Psoas muscle (tissue), 8 donors: ENCODE data around the gene KCNK7. TPM values are rescaled to one million over a fixed set of nuclear protein-coding genes. Genes with fewer than 3 reads are reported as not detected.
A peak's percentile ranks its signal among the peaks of the same experiment; 100 is the strongest.

Experiments
- ATAC-seq, 4 donors: fragments of 200-7000 bp; cut with Tn5 transposase; one replicate each; pipeline ENCODE4 v1.9.1; 2020; ENCODE audit warnings: moderate library complexity in 3 of 4, mild to moderate bottlenecking in 2 of 4
- DNase-seq, 2 donors: peaks; one replicate each; pipeline ENCODE4 v3.0.0-alpha.2; 2020
- H3K27ac ChIP-seq: fragments of 200-600 bp; one replicate; pipeline ENCODE4 v1.8.0; 2022
- H3K27me3 ChIP-seq, 3 donors: fragments of 200-600 bp in 1 of 3; one replicate each; pipeline versions ENCODE4 v1.6.1 to v1.8.0; 2013 to 2022; ENCODE audit warnings: low read length in 2 of 3, mild to moderate bottlenecking in 2 of 3, moderate library complexity in 1 of 3; ENCODE audit not compliant: insufficient read depth in 3 of 3
- H3K36me3 ChIP-seq, 2 donors: fragments of 200-600 bp in 1 of 2; one replicate each; pipeline versions ENCODE4 v1.6.1 to v1.8.0; 2013 to 2022; ENCODE audit warnings: low read depth in 1 of 2, mild to moderate bottlenecking in 1 of 2, moderate library complexity in 1 of 2; ENCODE audit not compliant: insufficient read depth in 1 of 2
- H3K4me1 ChIP-seq: fragments of 200-600 bp; one replicate; pipeline ENCODE4 v1.8.0; 2022
- H3K4me3 ChIP-seq: fragments of 200-600 bp; one replicate; pipeline ENCODE4 v1.8.0; 2022; ENCODE audit warnings: mild to moderate bottlenecking
- H3K9me3 ChIP-seq: fragments of 200-600 bp; one replicate; pipeline ENCODE4 v1.8.0; 2022
- CTCF ChIP-seq: fragments of 200-600 bp; IDR thresholded peaks from one replicate; pipeline ENCODE4 v1.8.0; 2022; ENCODE audit warnings: antibody characterized with exemption
- WGBS, 3 donors: extraction: QIAGEN DNeasy Blood & Tissue Kit; methylation state at CpG; one replicate each; pipeline versions ENCODE4 v1.1.6 to v1.1.7; 2013; 5-methylcytosine and 5-hydroxymethylcytosine counted together
- intact Hi-C, 2 donors: fragments of 100-400 bp; cut with DNase I; formaldehyde crosslinking; loops; one replicate each; pipeline versions ENCODE4 v1.11.0 to v1.14.2; 2022
- polyA plus RNA-seq, 3 donors: library from polyadenylated mRNA; stranded (reverse); fragments of 200-250 nt; gene quantifications; one replicate each; pipeline ENCODE4 v1.2.3, GENCODE V29; 2013
- total RNA-seq, 4 donors: library from RNA; stranded (reverse); fragmentation: NEBNext Ultra II Directional in 2 of 4; extraction: Animal tissue kit (Norgen Biotek cat#: 25700) in 2 of 4; gene quantifications; one replicate each; pipeline versions ENCODE4 v1.2.1 to v1.2.4, GENCODE V29; 2021 to 2023
- donor health status: healthy with polysubstance abuse.
- donor health status: DM: no; HTN: no; CAD: no; lungs with moderate emphysema.
- donor health status: Bipolar disorder and iron deficiency.
- donor health status: healthy.
- donor health status: DM: yes; HTN: yes; CAD: no.
- donor health status: DM: no; HTN: no; CAD: no.
- donor health status: DM: no; HTN: no; CAD: no.
- donor health status: DM: yes; HTN: yes; CAD: no.

KCNK7 gene
- total and polyA plus RNA-seq, 7 donors: 0.19 to 1.4 (median 0.41) TPM; not detected in 1

- ATAC-seq (no peak), DNase-seq (no peak)
- no peaks in the 10 kb centered on the region for H3K36me3 ChIP-seq
- no peak for TF ChIP-seq CTCF
- intact Hi-C loops: loop anchor here in 1 of 2 donors (2.0 kb wide), 1 partner anchor 17 kb away; the partner anchor contains the start of gene EHBP1L1
- no peaks in the 10 kb centered on the region for H3K9me3 ChIP-seq
- peaks cover 59% of the 10 kb centered on the region for H3K4me1 ChIP-seq
- H3K4me3 ChIP-seq: no peak overlapping the region
- H3K27me3 ChIP-seq: no peaks in the 10 kb centered on the region
- H3K27ac ChIP-seq: peak overlapping the region; percentile 99
- WGBS, 3 donors: 36 to 46% (median 44%) methylated on average over 5 of the region's 5 CpGs
Observed at GRCh38 chr11:65559535-65559934, 36.1 kb downstream of the KCNK7 start.

GRCh38 chr11:65558930-65559509, 36.6 kb downstream of the KCNK7 start:
- intact Hi-C loops: loop anchor here in 1 of 2 donors (2.0 kb wide), 1 partner anchor 18 kb away; the partner anchor contains the start of gene EHBP1L1

GRCh38 chr11:65558002-65558929, 37.3 kb downstream of the KCNK7 start, which contains the start of gene LTBP3:
Gene LTBP3, minus strand, starts transcription at chr11:65558359. Its CDS starts 400 bp downstream, at chr11:65557959.
- Histone ChIP-seq H3K27ac (peak within 1 kb of the TSS; percentile 99), H3K9me3 (no peaks in the 10 kb centered on the region), H3K27me3 (no peaks in the 10 kb centered on the region), H3K4me3 (peak within 1 kb of the TSS; percentile 75), H3K4me1 (peaks cover 57% of the 10 kb centered on the region), H3K36me3 (peaks cover 0 to 8% of the 10 kb centered on the region in 2 donors)
- ATAC-seq (peak; percentile 68 to 84 (median 77)), DNase-seq (peak; percentile 89 to 93)
- intact Hi-C loops: loop anchor here in 1 of 2 donors (2.0 kb wide), 1 partner anchor 19 kb away; the partner anchor contains the start of gene EHBP1L1
- no peak for TF ChIP-seq CTCF
- 0 to 1% (median 0%) methylated on average over 42 to 79 of the region's 79 CpGs for WGBS, 3 donors

More at GRCh38 chr11:65558930-65559509, 36.6 kb downstream of the KCNK7 start:
- H3K9me3 ChIP-seq: no peaks in the 10 kb centered on the region
- ATAC-seq (peak; percentile 31 to 74 (median 59)), DNase-seq (peak; percentile 78 to 88)
- H3K36me3 ChIP-seq: peaks cover 0 to 3% of the 10 kb centered on the region in 2 donors
- H3K27me3 ChIP-seq: no peaks in the 10 kb centered on the region
- peaks cover 59% of the 10 kb centered on the region for H3K4me1 ChIP-seq
- WGBS, 3 donors: 19 to 31% (median 25%) methylated on average over 18 to 19 of the region's 19 CpGs
- peak overlapping the region; percentile 75 for H3K4me3 ChIP-seq
- TF ChIP-seq CTCF: peak; percentile 11
- H3K27ac ChIP-seq: peak overlapping the region; percentile 99

- ATAC-seq (no peak), DNase-seq (peak in 1 of 2 donors; percentile 61)
- Histone ChIP-seq H3K4me1 (peaks cover 59% of the 10 kb centered on the region), H3K4me3 (peak overlapping the region; percentile 75), H3K27ac (peak overlapping the region; percentile 99), H3K27me3 (no peaks in the 10 kb centered on the region), H3K36me3 (peaks cover 0 to 14% of the 10 kb centered on the region in 2 donors), H3K9me3 (no peaks in the 10 kb centered on the region)
- intact Hi-C loops: loop anchor here in 1 of 2 donors (2.0 kb wide), 1 partner anchor 19 kb away; the partner anchor contains the start of gene EHBP1L1
- WGBS, 3 donors: 2 to 12% (median 3%) methylated on average over 28 to 46 of the region's 47 CpGs
- no peak for TF ChIP-seq CTCF
Observed at GRCh38 chr11:65557280-65558001, 38.2 kb downstream of the KCNK7 start.
